CD1c-positive myeloid dendritic cell (primary cell): ENCODE measurements around the gene SEMA3F.

Experiments used
- DNase-seq: peaks from one replicate; pipeline ENCODE4 v3.0.0-alpha.2; 2016; ENCODE audit errors: extremely low spot score

SEMA3F gene

GRCh38 chr3:50155891-50156290 lies 767 bp downstream of the SEMA3F start:
- no peak for DNase-seq

GRCh38 chr3:50156549-50157493 lies 1.7 kb downstream of the SEMA3F start:
- DNase-seq: no peak

- no peak for DNase-seq
Observed at GRCh38 chr3:50157827-50158529, 2.9 kb downstream of the SEMA3F start.

- no peak for DNase-seq
Observed at GRCh38 chr3:50158530-50159146, 3.5 kb downstream of the SEMA3F start.

DNA sequence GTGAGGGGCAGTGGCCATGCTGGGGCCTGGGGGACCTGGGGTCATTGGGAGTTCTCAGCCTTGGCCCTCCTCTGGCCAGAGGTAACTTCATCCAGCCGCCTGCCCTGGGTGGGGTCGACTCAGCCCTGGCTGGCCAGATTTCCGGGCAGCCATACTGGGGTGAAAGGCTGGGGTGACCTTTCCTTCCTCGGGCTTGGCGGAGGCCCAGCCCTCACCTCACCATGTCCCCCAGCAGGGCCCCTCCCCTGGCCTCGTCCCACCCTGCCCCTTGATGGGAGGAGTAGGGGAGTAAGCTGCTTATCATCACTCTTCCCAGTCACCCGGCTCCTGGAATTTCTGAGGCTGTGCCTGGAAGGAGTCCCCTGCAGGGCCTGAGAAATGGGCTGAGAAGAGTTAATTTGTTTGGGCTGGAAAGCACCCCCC lies 5.4 kb downstream of the SEMA3F start:
- no peak for DNase-seq

DNA sequence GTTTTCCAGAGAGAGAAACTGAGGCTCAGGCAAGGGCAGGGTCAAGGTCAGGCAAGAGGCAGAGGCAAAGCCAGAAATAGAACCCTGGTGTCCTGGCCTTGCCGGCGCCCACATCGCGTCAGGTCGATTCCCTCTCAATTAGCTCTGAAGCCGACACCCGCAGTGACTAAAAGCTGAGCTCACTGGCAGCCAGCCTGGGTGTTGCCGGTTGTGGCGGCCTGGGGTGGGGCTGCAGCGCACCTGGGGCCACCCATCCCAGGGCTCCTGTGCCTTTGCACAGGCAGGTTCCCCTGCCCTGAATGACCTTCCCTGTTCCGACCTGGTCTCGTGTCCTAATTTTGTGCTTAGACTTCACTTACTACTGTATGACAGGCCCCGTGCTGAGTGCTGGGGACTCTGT lies 6.2 kb downstream of the SEMA3F start:
- no peak for DNase-seq

DNA sequence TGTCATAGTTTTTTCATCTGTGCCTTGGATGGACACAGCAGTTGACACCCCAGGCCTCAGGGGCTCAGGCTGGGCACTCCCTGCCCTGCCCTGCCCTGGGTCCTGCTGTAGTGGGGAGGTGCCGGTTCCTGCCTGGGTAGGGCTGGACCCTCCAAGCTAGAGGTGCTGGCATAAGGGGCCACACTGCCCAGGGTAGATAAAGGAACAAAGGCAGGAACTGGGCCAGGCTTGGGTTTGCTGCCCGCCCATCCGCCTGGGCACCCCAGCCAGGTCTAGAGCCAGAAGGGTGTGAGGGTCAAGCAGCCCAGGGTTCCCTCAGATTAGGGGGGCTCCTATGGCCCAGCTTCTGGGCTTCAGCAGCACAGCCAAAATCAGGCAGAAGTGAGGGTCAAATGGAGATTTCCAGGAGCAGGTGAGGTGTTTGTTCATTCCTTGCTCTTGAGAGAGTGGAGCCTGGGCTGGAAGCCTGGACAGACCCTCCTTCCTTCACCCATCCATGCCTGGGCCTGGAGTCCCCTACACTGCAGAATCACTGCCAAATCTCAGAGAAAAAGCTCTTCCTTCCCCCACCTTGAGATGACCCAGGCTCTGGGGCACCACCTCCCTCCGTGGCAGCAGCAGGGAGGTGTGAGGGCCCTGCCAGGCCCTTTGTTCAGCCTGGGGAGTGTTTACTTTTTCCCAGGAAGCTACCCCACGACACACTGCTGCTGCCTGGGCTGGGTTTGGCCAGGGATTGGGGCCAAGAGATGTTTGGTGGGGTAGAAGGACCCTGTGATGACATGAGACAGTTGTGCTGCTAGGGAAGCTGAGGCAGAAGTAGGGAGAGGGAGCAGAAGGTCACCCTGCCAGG lies 7.1 kb downstream of the SEMA3F start:
- DNase-seq: no peak

DNA sequence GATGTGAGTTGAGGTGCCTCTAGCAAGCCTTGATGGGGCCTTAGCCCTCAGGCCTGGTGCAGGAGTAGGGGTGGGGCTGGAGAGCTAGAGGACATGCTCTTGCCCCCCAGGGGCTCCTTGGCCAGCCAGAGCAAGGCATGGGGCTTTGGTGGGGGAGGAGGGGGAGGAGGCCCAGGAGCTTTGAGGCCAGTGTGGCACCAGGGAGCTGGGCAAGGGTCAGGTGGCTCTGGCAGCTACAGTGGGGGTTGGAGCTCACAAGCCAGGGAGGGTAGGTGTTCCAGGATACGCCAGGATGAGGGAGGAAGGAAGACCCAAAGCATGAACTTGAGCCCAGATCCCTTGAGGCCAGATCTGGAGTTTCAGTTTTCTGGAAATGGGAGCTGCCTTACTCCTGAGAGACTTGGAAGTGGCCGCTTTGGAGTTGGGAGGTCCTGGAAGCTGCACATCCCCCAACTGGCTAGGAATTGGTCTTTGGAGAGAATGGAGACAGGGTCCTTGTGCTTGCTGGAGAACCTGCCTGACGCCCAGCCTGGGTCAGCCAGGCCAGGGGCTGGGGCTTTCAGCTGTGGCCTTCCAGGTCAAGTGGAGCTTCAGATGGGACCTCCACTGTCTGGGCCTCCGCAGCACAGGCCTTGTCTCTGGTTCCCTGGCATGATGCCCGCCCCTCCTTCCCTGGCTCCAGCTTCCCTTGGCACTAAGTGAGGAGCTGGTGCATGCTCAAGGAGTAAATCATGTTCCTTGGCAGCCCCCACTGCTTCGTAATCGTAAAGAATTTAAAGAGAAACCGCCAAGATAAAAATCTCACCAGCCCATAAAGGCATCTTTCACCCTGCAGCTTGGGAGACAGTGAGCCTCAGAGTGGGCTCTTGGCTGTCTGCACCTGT lies 8.7 kb downstream of the SEMA3F start:
- DNase-seq: no peak

DNA sequence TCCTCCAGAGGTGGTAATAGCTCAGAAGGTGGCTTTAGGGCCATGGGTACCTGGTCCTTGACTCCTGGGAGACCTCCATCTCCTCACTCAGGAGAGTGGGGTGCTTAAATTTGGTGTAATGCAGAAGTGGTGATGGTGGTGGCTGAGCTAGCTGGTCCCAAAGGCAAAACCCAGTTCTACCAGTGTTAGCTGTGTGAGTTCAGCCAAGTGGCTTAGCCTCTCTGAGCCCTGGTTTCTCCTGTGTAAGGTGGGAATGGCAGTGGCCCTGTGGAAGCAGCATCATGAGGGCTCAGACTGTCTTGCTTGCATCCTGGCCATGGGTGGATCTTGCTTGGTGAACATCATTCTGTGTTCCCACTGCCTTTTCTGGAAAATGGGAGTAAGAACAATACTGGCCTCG lies 9.4 kb downstream of the SEMA3F start:
- DNase-seq: no peak

DNA sequence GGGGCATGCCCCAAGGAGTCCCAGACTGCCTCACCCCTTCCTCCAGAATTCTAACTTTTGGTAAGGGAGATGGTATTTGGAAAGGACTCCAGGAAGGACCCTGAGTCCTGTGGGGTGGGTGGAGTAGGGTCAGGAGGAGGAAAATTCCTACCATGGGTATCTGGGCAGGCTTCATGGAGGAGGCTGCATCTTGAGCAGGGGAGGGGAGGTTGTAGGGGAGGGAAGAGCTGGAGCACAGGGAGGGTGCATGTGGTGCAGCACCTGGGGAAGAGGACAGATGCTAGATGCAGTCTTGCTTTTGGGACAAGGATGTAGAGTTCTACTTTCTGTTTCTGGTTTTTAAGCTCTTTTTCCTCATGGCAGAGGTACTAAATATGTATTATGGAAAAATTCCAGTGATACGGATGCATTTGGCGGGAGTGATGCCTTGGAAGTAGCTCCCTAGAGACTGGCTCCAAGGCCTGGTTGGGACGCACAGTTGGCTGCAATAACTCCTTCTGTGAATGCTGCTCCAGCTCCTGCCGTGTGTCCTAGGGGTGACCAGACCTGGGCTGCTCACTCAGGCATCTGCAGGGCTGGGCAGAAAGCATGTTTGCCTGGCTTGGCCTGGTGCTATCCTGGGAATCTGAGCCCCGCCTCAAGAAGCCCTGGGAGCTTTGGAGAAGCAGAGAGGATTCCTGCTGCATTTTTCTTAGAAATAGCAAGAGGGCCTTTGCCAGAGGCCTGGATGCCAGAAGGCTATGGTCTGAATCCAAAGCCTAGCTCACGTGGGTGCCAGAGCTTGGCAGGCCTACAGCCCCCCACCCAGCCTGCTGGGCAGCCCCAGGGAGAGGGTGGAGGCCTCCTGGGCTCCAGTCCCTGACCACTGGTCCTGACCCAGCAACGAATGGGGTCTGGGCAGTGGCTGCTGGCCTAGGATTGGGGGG lies 10.1 kb downstream of the SEMA3F start:
- DNase-seq: no peak

DNA sequence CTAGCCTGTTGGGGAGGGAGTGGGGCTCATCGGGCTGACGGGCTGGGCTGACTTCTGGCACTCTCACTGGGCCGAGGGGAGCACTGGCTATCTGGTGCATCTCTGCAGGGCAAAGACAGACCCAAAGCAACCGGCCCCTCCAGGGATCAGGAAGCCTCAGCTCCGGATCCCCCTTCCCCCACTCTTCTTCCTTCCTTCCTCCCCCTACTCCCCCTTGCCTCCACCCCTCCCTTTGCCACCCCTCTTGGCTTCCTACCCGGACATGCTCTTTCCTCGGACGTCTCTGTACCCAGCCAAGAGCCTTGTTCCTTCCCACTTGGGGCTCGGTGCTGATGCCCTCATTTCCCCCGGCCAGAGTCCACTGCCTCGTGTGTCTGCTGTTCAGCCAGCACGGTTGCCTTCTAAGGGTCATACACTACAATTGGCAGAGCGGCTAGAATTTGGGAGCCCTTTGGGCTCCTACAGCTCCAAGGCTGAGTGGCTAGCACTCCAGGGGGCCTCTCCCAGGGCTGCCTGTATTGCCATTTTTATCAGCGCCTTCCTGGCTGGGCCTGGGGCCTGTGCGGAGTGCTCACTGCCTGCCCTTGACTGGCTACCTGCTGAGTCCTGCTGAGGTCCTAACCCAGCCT lies 10.9 kb downstream of the SEMA3F start:
- DNase-seq: no peak

DNA sequence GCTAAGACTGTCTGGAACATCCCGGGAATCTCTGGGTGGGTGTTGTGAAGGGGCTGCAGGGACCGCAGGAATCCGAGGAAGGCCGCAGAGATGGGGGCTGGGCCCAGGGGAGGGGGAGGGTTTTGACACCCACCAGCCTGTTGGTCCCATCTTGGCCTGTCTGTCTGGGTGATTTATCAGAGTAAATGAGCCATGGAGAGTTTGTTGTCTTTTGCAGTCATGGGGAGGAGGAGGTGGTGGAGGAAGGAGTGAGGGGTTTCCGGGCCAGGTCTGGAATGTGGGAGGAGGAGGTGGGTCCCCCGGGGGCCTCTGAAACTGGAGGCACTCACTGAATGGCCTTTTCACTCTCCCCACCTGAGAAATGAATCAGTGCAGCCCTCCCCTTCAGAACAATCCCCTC lies 11.5 kb downstream of the SEMA3F start:
- no peak for DNase-seq

GRCh38 chr3:50167069-50167840 lies 12.1 kb downstream of the SEMA3F start:
- no peak for DNase-seq

- no peak for DNase-seq
Observed at GRCh38 chr3:50167841-50168209, 12.7 kb downstream of the SEMA3F start.

- DNase-seq: no peak
Observed at GRCh38 chr3:50168388-50168787, 13.3 kb downstream of the SEMA3F start.

- DNase-seq: no peak
Observed at GRCh38 chr3:50168791-50169190, 13.7 kb downstream of the SEMA3F start.

DNA sequence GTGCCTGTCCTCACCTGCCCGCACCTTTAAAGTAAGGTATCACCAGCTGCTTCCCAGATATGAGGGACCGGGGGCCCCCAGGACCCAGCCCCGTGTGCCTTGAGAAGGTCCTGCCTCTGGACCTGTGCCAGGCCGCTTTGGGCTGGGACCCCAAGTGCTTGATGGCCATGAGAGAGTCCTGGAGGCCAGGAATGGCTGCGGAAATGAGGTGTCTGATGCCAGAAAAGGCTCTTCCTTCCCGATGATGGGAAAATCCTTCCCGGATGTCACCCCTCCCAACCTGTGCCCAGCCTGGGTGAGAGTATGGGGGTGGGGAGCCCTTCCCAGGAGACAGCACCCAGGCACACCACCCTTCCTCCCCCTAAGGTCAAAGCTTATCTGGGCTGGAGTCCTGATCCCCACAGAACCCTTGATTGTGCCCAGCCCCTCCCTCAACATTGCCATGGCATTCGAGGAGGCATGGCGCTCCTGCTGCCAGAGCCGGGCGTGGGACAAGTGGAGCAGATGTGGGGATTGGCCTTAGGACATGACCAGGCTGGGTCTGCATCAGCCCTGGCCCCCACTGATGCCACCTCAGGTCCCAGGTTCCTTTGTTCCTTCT lies 14.2 kb downstream of the SEMA3F start:
- DNase-seq: no peak

DNA sequence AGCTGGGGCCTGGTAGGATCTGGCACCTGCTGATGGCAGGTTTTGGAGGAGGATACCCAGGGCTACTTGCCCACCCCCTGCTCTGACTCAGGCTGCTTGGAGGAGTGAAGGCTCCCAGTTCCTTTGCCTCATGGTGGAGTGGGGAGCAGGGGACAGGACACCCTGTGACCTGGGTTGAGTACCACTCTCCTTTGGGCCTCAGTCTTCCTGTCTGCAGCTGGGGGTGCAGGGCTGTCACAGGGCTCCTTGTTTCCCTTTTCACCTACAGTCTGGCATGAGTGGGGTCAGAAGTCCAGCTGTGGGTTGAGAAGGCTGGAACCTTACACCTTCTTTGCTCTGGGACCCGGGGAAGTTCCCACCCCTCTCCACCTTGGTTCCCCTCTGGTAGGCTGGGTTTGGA lies 14.7 kb downstream of the SEMA3F start:
- no peak for DNase-seq
